ENCODE data around the gene FIBCD1.

DNA sequence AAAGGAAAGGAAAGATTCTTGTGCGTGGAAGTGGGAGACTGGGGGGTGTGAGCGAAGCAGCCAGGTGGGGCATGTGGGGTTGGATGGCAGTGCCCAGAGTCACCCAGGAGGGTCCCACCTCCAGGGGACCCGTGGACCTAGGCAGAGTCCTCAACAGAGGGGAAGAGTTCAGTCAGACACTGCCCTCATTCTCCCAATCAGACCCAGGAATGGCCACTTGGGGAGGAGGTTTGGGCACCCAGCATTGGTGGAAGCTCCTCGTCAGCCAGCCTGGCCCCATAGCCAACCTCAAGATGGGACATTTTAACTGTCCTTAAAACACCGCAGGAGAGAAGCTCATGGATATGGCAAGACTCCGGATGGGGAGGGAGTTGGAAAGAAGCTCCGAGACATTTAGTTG is 48.0 kb upstream of the FIBCD1 start:
- no peak for TF ChIP-seq CTCF (IDR thresholded peaks at IDR 0.05)
- TF ChIP-seq EP300 (IDR thresholded peaks at IDR 0.05; ENCODE audit: borderline replicate concordance in 1 of 2, low read depth in 1 of 2, low read length in 1 of 2) = no peak
- no peak for TF ChIP-seq RAD21 (IDR thresholded peaks at IDR 0.05; ENCODE audit: low read length)
- no peak for TF ChIP-seq TAF1 (IDR thresholded peaks at IDR 0.05; ENCODE audit: borderline replicate concordance, low read depth, low read length)
- TF ChIP-seq MXI1 (IDR thresholded peaks at IDR 0.05; ENCODE audit: low read depth, low read length) = no peak
- TF ChIP-seq POLR2AphosphoS5 (IDR thresholded peaks at IDR 0.05; ENCODE audit: low read depth, low read length) = no peak
